CD4-positive, alpha-beta memory T cell (primary cell): Measurements from ENCODE around the gene PRRC2B. TPM values are rescaled to one million over a fixed set of nuclear protein-coding genes. Genes with fewer than 3 reads are reported as not detected.
"Not testable (repeated sequence)": the region's sequence is repeated elsewhere in the genome, so short reads cannot be mapped to it uniquely, and the experiment has no call there.

ENCODE experiments used
- CTCF ChIA-PET: fragments of 350-600 bp; sonication (Branson Sonifier 250); formaldehyde crosslinking; loops from one replicate; lab custom pipeline; 2021; ENCODE audit warnings: inconsistent platforms; ENCODE audit not compliant: partially characterized antibody; lab: Charles Lee
- POLR2A ChIA-PET: fragments of 350-600 bp; sonication (Branson Sonifier 250); formaldehyde crosslinking; loops from one replicate; lab custom pipeline; 2021; ENCODE audit not compliant: partially characterized antibody; lab: Charles Lee
- DNase-seq, 5 donors: peaks; one replicate each; pipeline versions ENCODE4 v3.0.0 to v3.0.0-alpha.2; 2020 to 2022; ENCODE audit warnings: mixed read lengths in 1 of 5
- H3K27ac ChIP-seq: one replicate; pipeline ENCODE4 v1.7.0; 2013; ENCODE audit warnings: low read depth, low read length
- H3K27me3 ChIP-seq: 2 replicates; pipeline ENCODE4 v1.7.0; 2013; ENCODE audit warnings: mild to moderate bottlenecking, low read length, moderate library complexity; ENCODE audit not compliant: insufficient read depth
- H3K36me3 ChIP-seq: 2 replicates; pipeline ENCODE4 v1.7.0; 2013; ENCODE audit warnings: mild to moderate bottlenecking, low read length, moderate library complexity; ENCODE audit not compliant: insufficient read depth
- H3K4me1 ChIP-seq: 2 replicates; pipeline ENCODE4 v1.7.0; 2013; ENCODE audit warnings: mild to moderate bottlenecking, low read length, moderate library complexity; ENCODE audit not compliant: insufficient read depth
- H3K4me3 ChIP-seq, 2 donors: one replicate each; pipeline ENCODE4 v1.7.0; 2013; ENCODE audit warnings: low read length in 2 of 2, mild to moderate bottlenecking in 1 of 2
- H3K9me3 ChIP-seq, 2 donors: one replicate each; pipeline ENCODE4 v1.7.0; 2013; ENCODE audit warnings: low read length in 2 of 2, control low read depth in 1 of 2; ENCODE audit not compliant: control insufficient read depth in 1 of 2
- H3K27ac Mint-ChIP-seq, 7 donors: one replicate each; pipeline ENCODE4 v1.8.0; 2020 to 2021; ENCODE audit warnings: mixed read lengths in 7 of 7, mild to moderate bottlenecking in 6 of 7, inconsistent platforms in 3 of 7, moderate library complexity in 3 of 7
- H3K27me3 Mint-ChIP-seq, 2 donors: one replicate each; pipeline ENCODE4 v1.8.0; 2020 to 2021; ENCODE audit warnings: mixed read lengths in 2 of 2
- H3K36me3 Mint-ChIP-seq, 2 donors: one replicate each; pipeline ENCODE4 v1.8.0; 2020 to 2021; ENCODE audit warnings: mixed read lengths in 2 of 2, inconsistent platforms in 1 of 2, mild to moderate bottlenecking in 1 of 2
- H3K4me1 Mint-ChIP-seq, 4 donors: one replicate each; pipeline ENCODE4 v1.8.0; 2020 to 2021; ENCODE audit warnings: mixed read lengths in 4 of 4, mild to moderate bottlenecking in 1 of 4
- H3K4me3 Mint-ChIP-seq, 8 donors: one replicate each; pipeline ENCODE4 v1.8.0; 2020 to 2021; ENCODE audit warnings: mixed read lengths in 8 of 8, mild to moderate bottlenecking in 7 of 8, moderate library complexity in 6 of 8, inconsistent platforms in 3 of 8
- H3K9me3 Mint-ChIP-seq, 8 donors: one replicate each; pipeline ENCODE4 v1.8.0; 2020 to 2021; ENCODE audit warnings: mixed read lengths in 8 of 8, mild to moderate bottlenecking in 5 of 8, inconsistent platforms in 3 of 8, moderate library complexity in 1 of 8
- intact Hi-C: fragments of 100-400 bp; cut with micrococcal nuclease; formaldehyde crosslinking; loops from one replicate; pipeline ENCODE4 v1.15.1; 2023
- polyA plus RNA-seq, 2 donors: library from polyadenylated mRNA; unstranded; fragments of 300-500 nt; fragmentation: Illumina TruSeq; gene quantifications; one replicate each; pipeline ENCODE4 v1.2.3, GENCODE V29; 2021
- total RNA-seq, 2 experiments: library from RNA; stranded (reverse); gene quantifications; one replicate each; pipeline ENCODE4 v1.2.3, GENCODE V29; 2021

The PRRC2B gene
- total and polyA plus RNA-seq, 4 experiments from 2014 or later: 2.7 to 343 (median 191) TPM

DNA sequence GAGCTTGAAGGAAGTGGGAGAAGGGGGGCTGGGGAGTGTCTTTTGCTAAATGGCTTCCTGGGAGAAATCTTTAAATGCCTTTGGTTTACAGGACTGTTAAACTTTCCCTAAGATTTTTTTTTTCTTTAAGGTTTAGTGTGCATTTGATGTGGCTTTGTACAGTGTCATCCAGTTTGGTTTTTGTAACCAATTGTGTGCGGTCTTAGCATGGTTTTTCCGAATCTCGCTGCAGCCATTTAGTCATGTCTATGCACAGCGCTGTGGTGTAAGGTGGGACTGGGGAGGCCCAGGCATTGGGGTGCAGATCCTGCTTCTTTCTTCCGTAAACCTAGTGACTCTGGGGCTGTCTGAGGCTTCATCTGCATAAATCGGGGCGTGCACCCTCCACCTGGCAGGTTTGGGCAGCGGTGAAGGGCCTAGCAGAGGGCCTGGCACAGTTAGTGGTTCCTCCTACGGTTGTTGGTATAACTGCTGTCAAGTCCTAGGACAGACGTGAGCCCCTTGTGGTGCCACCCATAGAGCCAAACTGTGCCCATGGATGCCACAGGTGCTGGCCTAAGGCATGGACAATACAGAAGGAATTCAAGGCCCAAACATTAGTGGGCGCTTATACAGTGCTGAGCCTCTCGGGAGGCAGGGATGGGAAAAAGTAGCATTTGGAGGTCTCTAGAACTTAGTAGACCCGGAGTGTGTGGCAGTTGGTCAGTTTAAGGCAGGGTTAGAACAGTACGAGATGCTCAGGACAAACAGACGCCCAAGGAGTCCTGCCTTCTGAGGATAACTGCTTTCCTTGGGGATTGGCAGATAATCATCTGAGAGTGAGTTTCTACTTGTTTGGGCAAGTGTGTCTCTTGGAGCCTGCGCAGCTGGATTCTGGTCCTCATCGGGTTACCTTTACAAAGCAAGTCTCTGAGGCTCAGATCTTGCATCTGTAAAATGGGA, 1.5 kb downstream of the PRRC2B start:
- no peaks in the 10 kb centered on the region for H3K27me3 Mint-ChIP-seq
- ChIA-PET CTCF (interaction anchor here (1.5 kb wide), 1 partner anchor 10 kb away, joined by 7 read pairs; no protein-coding TSS in a partner anchor), POLR2A (interaction anchor here (0.7 to 6.1 kb wide), 7 partner anchors 13 to 338 kb away, joined by 3 to 83 read pairs (median 5); no protein-coding TSS in a partner anchor)
- intact Hi-C loops: loop anchor here (2.0 to 10.0 kb wide), 5 partner anchors 13 to 959 kb away; partner anchors contain the start of gene SETX
- H3K4me3 Mint-ChIP-seq: peak overlapping the region; percentile 87 to 95 (median 90)
- Histone ChIP-seq H3K36me3 (no peaks in the 10 kb centered on the region), H3K9me3 (no peaks in the 10 kb centered on the region), H3K27me3 (no peaks in the 10 kb centered on the region), H3K27ac (peak overlapping the region; percentile 76), H3K4me1 (peaks cover 62% of the 10 kb centered on the region), H3K4me3 (peak overlapping the region; percentile 70 to 87)
- H3K36me3 Mint-ChIP-seq: peaks cover 0 to 7% of the 10 kb centered on the region in 2 donors
- no peaks in the 10 kb centered on the region for H3K9me3 Mint-ChIP-seq
- H3K27ac Mint-ChIP-seq: peak overlapping the region; percentile 94 to 98 (median 96)
- H3K4me1 Mint-ChIP-seq: peaks cover 46 to 69% (median 54%) of the 10 kb centered on the region in 4 donors
- peak; percentile 77 to 94 (median 81) for DNase-seq

DNA sequence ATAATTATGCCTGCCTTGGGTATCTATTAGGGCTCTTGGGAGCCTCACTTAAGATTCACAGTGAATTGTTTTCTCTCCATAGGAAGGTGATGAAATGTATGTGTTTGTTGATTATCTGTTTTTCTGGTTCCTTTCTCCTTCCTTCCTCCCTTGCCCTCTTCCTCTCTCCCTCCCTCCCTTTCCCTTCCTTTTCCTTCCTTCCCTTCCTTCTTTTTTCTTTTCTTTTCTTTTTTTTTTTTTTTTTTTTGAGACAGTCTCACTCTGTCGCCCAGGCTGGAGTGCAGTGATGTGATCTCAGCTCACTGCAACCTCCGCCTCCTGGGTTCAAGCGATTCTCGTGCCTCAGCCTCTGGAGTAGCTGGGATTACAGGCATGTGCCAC, 2.2 kb downstream of the PRRC2B start:
- H3K27ac ChIP-seq: peak overlapping the region; percentile 76
- intact Hi-C loops: loop anchor here (10.0 kb wide), 1 partner anchor 959 kb away; the partner anchor contains the start of gene SETX
- Mint-ChIP-seq H3K27ac (peak overlapping the region; percentile 94 to 98 (median 96)), H3K4me1 (peaks cover 48 to 76% (median 59%) of the 10 kb centered on the region in 4 donors), H3K4me3 (peak overlapping the region; percentile 87 to 95 (median 90))
- POLR2A ChIA-PET: interaction anchor here (0.7 to 6.1 kb wide), 5 partner anchors 13 to 337 kb away, joined by 3 to 83 read pairs (median 7); no protein-coding TSS in a partner anchor
- not testable (repeated sequence) for H3K27me3 Mint-ChIP-seq, DNase-seq, H3K9me3 Mint-ChIP-seq, H3K27me3 ChIP-seq, H3K9me3 ChIP-seq, H3K36me3 ChIP-seq, H3K36me3 Mint-ChIP-seq
- CTCF ChIA-PET: interaction anchor here (0.8 to 1.5 kb wide), 4 partner anchors 9 to 104 kb away, joined by 3 to 7 read pairs (median 4); no protein-coding TSS in a partner anchor
- H3K4me3 ChIP-seq: peak overlapping the region in 1 of 2 donors; percentile 70
- H3K4me1 ChIP-seq: peaks cover 68% of the 10 kb centered on the region

DNA sequence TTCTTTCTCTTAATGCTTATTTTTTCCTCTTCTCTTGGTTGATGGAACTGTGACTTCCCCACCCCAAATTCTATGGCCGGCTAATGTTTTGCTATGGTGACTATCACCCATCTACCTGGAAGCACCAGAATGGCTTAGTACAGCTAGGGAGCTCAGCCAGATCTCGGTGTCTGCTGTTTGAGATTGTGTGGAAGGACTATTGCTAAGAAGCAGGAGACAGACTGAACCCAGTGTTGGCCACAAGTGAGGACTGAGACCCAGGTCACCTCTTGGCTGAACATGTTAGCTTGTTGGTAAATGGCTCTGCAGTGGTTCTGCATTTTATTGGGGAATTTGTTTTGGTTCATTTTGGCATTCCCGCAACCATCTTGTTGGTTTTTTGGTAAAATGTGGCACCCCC, 2.7 kb downstream of the PRRC2B start:
- POLR2A ChIA-PET: interaction anchor here (0.7 to 6.1 kb wide), 7 partner anchors 12 to 342 kb away, joined by 3 to 83 read pairs (median 5); no protein-coding TSS in a partner anchor

DNA sequence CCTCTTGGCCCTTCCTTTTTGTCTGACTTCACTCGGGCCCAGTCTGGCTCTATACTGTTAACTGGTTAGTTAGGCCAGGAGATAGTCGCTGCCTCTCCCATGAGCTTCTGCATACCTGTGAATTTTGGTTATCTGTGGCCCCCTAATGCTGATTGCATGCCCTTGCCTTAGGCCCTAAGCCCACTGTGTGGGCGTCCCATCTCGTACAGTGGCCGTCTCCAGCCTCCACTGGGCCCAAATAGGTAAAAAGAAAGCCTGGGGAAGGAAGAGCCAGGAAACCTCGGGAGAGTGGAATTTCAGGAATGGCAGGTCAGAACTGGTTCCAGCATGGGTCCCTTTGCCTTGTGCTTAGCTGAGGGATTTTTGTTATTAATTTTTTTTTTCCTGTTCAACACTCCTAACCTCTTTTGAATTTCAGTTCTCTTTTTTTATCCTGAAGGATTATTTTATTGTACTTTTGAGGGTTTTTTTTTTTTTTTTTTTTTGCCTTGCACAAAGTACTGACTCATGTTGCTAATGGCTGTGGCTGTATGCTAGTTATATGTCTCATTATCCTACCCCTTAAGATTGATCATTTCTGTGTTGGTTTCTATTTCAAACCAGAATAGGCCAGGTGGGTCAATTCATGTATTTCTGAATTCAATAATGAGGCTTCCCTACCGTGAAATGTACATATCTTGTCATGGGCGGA, 3.4 kb downstream of the PRRC2B start:
- Histone ChIP-seq H3K9me3 (no peaks in the 10 kb centered on the region), H3K4me1 (peaks cover 79% of the 10 kb centered on the region), H3K27ac (peak overlapping the region; percentile 76), H3K27me3 (no peaks in the 10 kb centered on the region), H3K4me3 (no peak overlapping the region), H3K36me3 (peaks cover 2% of the 10 kb centered on the region)
- POLR2A ChIA-PET: interaction anchor here (0.6 to 6.1 kb wide), 19 partner anchors 12 to 957 kb away, joined by 3 to 83 read pairs (median 5); partner anchors contain the start of gene SETX
- intact Hi-C loops: loop anchor here (10.0 kb wide), 1 partner anchor 958 kb away; the partner anchor contains the start of gene SETX
- Mint-ChIP-seq H3K27me3 (no peaks in the 10 kb centered on the region), H3K4me1 (peaks cover 52 to 82% (median 66%) of the 10 kb centered on the region in 4 donors), H3K27ac (peak overlapping the region; percentile 83 to 98 (median 90)), H3K4me3 (peak overlapping the region; percentile 87 to 95 (median 91)), H3K9me3 (no peaks in the 10 kb centered on the region), H3K36me3 (peaks cover 0 to 11% of the 10 kb centered on the region in 2 donors)
- no peak for DNase-seq
- CTCF ChIA-PET: interaction anchor here (0.8 to 2.1 kb wide), 6 partner anchors 8 to 103 kb away, joined by 3 to 11 read pairs (median 4); no protein-coding TSS in a partner anchor

More for the DNA sequence above, 2.7 kb downstream of the PRRC2B start:
- CTCF ChIA-PET: interaction anchor here (0.8 to 1.5 kb wide), 4 partner anchors 9 to 104 kb away, joined by 3 to 7 read pairs (median 4); no protein-coding TSS in a partner anchor
- Histone ChIP-seq H3K4me1 (peaks cover 73% of the 10 kb centered on the region), H3K27ac (peak overlapping the region; percentile 76), H3K9me3 (no peaks in the 10 kb centered on the region), H3K36me3 (no peaks in the 10 kb centered on the region), H3K27me3 (no peaks in the 10 kb centered on the region), H3K4me3 (no peak overlapping the region)
- H3K36me3 Mint-ChIP-seq: peaks cover 0 to 7% of the 10 kb centered on the region in 2 donors
- peak overlapping the region; percentile 87 to 95 (median 91) for H3K4me3 Mint-ChIP-seq
- DNase-seq: no peak
- H3K27me3 Mint-ChIP-seq: no peaks in the 10 kb centered on the region
- no peaks in the 10 kb centered on the region for H3K9me3 Mint-ChIP-seq
- peak overlapping the region; percentile 58 to 98 (median 89) for H3K27ac Mint-ChIP-seq
- intact Hi-C loops: loop anchor here (10.0 kb wide), 1 partner anchor 958 kb away; the partner anchor contains the start of gene SETX
- H3K4me1 Mint-ChIP-seq: peaks cover 50 to 78% (median 62%) of the 10 kb centered on the region in 4 donors

DNA sequence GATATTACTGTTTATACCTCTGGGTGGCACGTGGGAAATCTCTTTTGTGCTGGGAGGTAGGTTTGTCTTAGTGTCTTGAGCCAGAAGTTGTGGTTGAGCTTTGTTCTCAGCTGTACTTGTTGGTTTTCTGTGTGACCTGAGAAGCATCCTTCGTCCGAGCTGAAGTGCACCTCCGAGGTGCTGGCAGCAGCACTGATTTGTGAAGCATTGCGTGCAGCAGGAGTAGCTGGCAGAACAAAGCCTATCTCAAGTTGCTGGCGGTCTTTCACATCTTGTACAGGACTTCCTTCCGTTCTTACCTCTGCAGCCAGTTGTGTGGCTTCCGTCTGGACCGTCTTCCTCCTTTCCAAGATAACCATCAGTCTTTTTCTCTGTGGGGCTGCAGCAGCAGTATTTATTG, 4.3 kb downstream of the PRRC2B start:
- Mint-ChIP-seq H3K27me3 (no peaks in the 10 kb centered on the region), H3K4me1 (peaks cover 55 to 83% (median 71%) of the 10 kb centered on the region in 4 donors), H3K9me3 (no peaks in the 10 kb centered on the region), H3K27ac (peak overlapping the region; percentile 83 to 98 (median 90)), H3K4me3 (peak overlapping the region; percentile 59 to 95 (median 88)), H3K36me3 (peaks cover 0 to 13% of the 10 kb centered on the region in 2 donors)
- POLR2A ChIA-PET: interaction anchor here (0.6 to 6.1 kb wide), 28 partner anchors 11 to 956 kb away, joined by 3 to 83 read pairs (median 4); partner anchors contain the start of gene SETX
- no peaks in the 10 kb centered on the region for H3K27me3 ChIP-seq
- peak overlapping the region; percentile 39 for H3K27ac ChIP-seq
- intact Hi-C loops: loop anchor here (1.0 to 10.0 kb wide), 3 partner anchors 8 to 957 kb away; partner anchors contain the start of gene SETX
- peaks cover 6% of the 10 kb centered on the region for H3K36me3 ChIP-seq
- no peaks in the 10 kb centered on the region for H3K9me3 ChIP-seq
- CTCF ChIA-PET: interaction anchor here (0.8 to 2.1 kb wide), 7 partner anchors 9 to 281 kb away, joined by 3 to 11 read pairs (median 4); no protein-coding TSS in a partner anchor
- peak; percentile 80 to 85 (median 82) for DNase-seq
- peaks cover 83% of the 10 kb centered on the region for H3K4me1 ChIP-seq
- H3K4me3 ChIP-seq: peak overlapping the region in 1 of 2 donors; percentile 25

DNA sequence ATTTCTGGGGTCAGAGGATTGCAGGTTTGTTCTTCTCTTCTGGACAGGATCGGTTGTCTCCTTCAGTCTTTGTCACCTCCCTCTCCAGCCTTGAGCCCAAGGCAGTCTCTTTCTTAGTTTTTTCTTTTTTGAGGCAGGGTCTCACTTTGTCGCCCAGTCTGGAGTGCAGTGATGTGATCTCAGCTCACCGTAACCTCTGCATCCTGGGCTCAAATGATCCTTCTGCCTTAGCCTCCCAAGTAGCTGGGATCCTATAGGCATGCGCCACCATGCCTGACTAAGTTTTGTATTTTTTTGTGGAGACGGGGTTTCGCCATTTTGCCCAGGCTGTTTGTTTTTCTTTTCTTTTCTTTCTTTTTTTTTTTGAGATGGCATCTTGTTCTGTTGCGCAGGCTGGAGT, 6.1 kb downstream of the PRRC2B start:
- Mint-ChIP-seq H3K36me3 (peaks cover 0 to 12% of the 10 kb centered on the region in 2 donors), H3K4me3 (peak overlapping the region in 7 of 8 donors; percentile 52 to 82 (median 73)), H3K9me3 (no peaks in the 10 kb centered on the region), H3K4me1 (peaks cover 61 to 91% (median 78%) of the 10 kb centered on the region in 4 donors), H3K27me3 (no peaks in the 10 kb centered on the region), H3K27ac (peak overlapping the region in 6 of 7 donors; percentile 27 to 98 (median 73))
- Histone ChIP-seq H3K4me1 (peaks cover 95% of the 10 kb centered on the region), H3K9me3 (no peaks in the 10 kb centered on the region), H3K36me3 (peaks cover 6% of the 10 kb centered on the region), H3K27me3 (no peaks in the 10 kb centered on the region), H3K4me3 (no peak overlapping the region), H3K27ac (no peak overlapping the region)
- ChIA-PET CTCF (interaction anchor here (1.1 to 1.5 kb wide), 3 partner anchors 12 to 82 kb away, joined by 3 to 4 read pairs (median 3); no protein-coding TSS in a partner anchor), POLR2A (interaction anchor here (5.9 to 6.1 kb wide), 2 partner anchors 9 to 27 kb away, joined by 80 to 83 read pairs; no protein-coding TSS in a partner anchor)
- DNase-seq: no peak
- intact Hi-C loops: loop anchor here (10.0 kb wide), 1 partner anchor 955 kb away; the partner anchor contains the start of gene SETX
